UCSD-AML1 (cell line): ENCODE measurements around the gene B3GNT7.
"Not testable (repeated sequence)": the region's sequence is repeated elsewhere in the genome, so short reads cannot be mapped to it uniquely, and the experiment has no call there.

Source experiments
- DNase-seq: peaks from one replicate; lab custom pipeline; 2025; ENCODE audit not compliant: unreplicated experiment; lab: John Stamatoyannopoulos, UW

The B3GNT7 gene

DNA sequence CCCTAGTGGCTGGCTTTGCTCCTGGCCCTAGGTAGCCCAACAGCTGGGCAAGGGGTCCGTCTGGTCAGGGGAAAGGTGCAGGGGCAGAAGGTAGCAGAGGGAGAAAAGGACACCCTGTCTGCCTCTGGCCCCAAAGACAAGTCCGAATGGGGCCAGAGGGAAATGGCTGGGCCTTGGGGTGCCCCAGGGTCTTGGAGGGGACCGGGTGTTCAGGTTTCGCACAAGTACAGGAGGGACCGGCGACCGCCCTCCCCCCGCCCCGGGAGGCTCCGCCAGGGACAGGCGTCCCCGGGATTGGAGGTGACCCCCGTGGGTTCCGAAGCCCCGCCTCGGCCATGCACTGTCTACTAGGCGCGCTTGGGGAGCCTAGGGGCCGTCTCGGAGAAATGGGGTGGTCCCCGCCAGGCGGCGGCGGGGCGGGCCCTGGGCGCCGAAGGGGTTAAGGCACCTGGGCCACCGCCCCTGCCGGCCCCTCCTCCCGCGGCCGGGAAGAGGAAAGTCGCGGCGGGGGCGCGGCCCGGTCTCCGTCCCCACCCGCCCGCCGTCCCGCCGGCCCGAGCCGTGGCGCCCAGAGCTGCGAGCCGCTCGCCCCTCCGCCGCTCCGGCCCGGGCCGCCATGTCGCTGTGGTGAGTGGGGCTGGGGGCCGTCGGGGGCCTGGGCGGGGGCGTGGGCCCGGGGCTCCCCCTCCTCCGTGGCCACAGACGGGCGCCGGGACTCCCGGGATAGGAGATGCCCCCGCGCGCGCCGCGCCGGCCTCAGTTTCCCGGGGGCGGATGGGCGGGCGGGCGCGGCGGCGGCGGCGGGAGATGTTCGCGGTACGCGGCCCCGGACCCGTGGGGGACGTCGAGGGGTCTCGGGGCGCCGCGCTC lies at the start of gene B3GNT7:
Gene B3GNT7, plus strand, starts transcription at position 523 of the 870 bp plus-strand sequence. Its CDS starts 94 bp downstream, at position 617.
- DNase-seq: no peak

DNA sequence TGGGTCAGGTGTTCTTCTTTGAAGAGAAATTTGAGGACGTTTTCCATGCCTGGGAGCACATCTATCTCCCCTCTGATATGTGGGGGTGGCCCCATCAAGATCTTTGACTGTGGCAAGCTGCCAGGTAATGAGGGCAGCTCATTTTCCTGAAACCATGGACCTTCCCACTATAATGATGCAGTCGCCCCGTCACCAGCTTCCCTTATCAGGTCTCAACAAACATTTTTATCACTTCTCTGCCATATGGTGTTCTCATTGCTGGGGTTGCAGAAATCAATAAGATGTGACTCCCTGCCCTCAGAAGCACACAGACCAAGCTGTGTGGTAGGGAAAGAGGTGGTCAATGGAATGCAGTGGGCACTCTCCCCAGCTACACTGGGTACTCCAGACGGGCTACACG lies 48.4 kb upstream of the B3GNT7 start:
- DNase-seq: no peak

DNA sequence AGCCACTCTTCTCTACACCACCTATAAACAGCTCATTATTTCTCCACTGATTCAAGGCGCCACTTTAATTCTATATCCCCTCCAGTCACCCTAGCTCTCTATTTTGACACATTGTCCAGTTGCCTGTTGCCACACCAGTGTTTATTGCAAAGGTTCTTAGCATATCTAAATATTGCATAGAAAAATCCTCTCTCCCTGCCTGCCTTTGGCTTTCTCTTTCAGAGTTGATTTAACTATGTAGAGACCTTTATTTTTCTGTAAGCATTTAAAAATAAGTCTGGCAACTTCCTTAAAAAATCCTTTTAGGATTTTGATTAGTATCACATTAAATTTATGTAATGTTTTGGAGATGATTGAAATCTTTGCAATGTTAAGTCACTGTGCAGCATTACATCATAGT lies 47.9 kb upstream of the B3GNT7 start:
- DNase-seq: no peak

DNA sequence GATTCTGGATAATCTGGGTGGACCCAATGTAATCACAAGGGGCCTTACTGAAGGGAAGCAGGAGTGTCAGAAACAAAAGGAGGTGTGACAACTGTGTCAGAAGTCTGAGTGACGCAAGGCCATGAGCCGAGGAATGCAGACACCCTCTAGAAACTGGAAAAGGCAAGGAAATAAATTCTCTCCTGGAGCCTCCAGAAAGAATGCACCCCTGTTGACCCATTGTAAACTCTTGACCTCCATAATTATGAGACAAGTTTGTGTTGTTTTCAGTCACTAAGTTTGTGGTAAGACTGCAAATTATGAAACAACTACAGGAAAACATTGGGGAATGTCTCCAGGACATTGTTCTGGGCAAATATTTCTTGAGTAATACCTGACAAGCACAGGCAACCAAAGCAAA lies 47.3 kb upstream of the B3GNT7 start:
- DNase-seq: no peak

DNA sequence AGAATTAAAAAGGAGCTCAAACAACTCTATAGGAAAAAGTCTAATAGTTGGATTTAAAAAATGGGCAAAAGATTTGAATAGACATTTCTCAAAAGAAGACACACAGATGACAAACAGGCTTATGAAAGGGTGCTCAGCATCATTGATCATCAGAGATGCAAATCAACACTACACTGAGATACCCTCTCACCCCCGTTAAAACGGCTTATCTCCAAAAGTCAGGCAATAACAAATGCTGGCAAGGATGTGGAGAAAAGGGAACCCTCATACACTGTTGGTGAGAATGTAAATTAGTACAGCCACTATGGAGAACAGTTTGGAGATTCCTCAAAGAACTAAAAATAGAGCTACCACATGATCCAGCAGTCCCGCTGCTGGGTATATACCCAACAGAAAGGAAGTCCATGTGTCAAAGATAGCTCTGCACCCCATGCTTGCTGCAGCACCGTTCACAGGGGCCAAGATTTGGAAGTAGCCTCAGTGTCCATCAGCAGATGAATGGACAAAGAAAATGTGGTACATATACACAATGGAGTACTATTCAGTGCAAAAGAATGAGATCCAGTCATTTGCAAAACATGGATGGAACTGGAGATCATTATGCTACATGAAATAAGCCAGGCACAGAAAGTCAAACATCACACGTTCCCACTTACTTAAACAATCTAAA lies 46.7 kb upstream of the B3GNT7 start:
- no peak for DNase-seq

- not testable (repeated sequence) for DNase-seq
Observed at GRCh38 chr2:231349374-231349735, 46.2 kb upstream of the B3GNT7 start.

GRCh38 chr2:231351648-231352047 lies 43.9 kb upstream of the B3GNT7 start:
- DNase-seq: no peak

DNA sequence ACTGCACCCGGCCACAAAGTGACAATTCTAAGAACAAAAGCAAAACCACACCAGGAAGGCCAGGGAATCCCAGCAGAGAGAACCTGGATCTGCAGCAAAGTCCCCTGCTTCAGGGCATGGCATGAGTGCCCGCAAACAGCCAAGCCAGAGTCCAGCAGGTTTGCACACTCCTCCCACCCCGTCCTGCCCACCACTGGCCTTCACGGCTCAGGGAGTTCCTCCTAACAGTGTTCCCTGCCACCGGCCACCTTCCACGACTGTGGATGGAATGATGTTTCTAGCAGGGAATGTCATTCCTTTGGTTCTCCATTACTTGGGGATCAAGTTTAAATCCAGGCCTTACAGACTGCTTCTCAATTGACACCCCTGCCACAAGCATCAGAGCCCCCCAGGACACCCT lies 42.0 kb upstream of the B3GNT7 start:
- DNase-seq: no peak

GRCh38 chr2:231355508-231356465 lies 39.7 kb upstream of the B3GNT7 start:
- DNase-seq: no peak

GRCh38 chr2:231356466-231356844 lies 39.1 kb upstream of the B3GNT7 start:
- no peak for DNase-seq

GRCh38 chr2:231357048-231357447 lies 38.5 kb upstream of the B3GNT7 start:
- no peak for DNase-seq

- no peak for DNase-seq
Observed at GRCh38 chr2:231357931-231358330, 37.6 kb upstream of the B3GNT7 start.

DNA sequence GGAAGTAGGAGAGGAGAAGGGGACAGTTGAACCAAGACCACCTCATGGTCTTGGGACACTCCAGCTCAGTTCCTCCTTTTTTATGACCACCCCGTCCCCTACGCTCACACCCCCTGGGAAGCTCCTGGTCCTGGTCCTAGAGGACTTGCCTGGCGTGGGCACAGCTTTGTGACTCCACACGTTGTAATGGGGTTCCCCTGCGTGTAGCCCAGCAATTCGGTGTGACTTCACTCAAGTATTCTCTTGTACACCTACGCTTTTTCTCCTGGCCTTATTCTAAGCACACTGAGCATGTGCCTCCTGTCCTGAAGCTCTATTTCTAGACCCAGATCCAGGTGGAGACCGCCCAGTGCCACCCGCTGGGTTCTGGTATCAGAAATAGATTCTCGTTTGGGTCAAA lies 36.1 kb upstream of the B3GNT7 start:
- no peak for DNase-seq

DNA sequence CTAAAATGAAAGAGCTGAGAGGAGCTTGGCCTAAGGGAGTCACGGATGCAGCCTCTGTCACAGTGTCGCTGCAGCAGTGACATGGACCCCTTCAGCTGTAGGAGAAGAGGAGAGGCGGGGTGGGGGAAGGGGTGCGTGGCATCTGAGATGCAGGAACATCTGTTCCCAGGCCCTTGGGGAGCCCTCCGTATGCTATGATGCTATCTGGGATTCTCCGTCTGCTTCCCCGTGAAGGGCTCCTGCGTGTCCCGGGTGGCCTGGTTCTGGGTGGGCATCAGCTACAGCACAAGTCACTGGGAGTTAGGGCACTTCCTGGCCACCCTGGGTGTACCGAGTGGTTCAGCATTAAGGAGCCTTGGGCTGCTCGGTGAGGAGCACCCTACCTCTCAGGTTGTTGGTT lies 35.6 kb upstream of the B3GNT7 start:
- no peak for DNase-seq

DNA sequence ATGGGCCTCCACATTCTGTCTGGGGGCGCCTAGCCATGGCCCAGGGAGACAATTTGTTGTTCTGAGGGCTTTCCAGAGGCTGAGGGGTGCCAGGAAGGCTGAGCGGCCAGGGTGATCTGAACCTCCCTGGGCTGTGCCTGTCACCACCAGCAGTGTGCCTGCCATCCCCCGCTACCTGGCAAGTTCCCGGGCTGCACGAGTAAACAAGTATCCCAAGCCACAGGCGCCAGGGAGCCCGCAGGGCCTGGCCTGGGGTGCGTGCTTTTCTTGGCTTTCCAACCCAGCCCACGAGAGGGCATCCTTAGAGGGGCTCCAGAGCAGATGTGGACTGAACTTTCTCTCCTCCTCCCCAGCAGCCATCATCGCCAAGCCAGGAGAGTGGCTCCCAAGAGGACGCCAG lies 35.1 kb upstream of the B3GNT7 start:
- no peak for DNase-seq

- DNase-seq: no peak
Observed at GRCh38 chr2:231360881-231361371, 34.6 kb upstream of the B3GNT7 start.

- peak; percentile 87 for DNase-seq
Observed at GRCh38 chr2:231361701-231362554, 33.6 kb upstream of the B3GNT7 start.

GRCh38 chr2:231362555-231363184 lies 32.8 kb upstream of the B3GNT7 start:
- DNase-seq: no peak

DNA sequence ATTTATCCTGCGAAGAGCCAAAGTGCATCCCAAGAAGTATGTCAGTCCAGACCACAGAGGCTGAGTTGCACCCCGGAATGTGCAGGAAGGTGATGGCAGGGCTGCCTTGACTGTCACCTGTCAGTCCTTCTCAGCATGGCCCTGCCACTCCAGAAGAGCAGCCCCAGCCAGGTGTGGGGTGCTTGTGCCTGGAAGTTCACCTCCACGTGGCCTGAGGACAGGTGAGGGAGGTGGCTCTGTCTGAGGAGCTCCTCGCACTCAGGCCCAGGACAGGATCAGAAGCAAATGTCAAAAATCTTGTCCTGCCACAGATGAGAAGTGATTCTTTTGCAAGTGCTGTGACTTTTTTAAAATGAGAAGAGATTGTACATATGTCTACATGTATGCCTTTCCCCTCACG lies 31.4 kb upstream of the B3GNT7 start:
- DNase-seq: no peak
